Glutamatergic neuron (in vitro differentiated cells): ENCODE results near the gene MPL. TPM values are rescaled to one million over a fixed set of nuclear protein-coding genes. Genes with fewer than 3 reads are reported as not detected.

Source experiments
- DNase-seq: peaks from one replicate; pipeline ENCODE4 v3.0.0; 2022
- H3K27ac Mint-ChIP-seq: one replicate; pipeline ENCODE4 v1.8.0; 2020; ENCODE audit warnings: mild to moderate bottlenecking, mixed read lengths, inconsistent platforms; ENCODE audit not compliant: unreplicated experiment
- H3K27me3 Mint-ChIP-seq: one replicate; pipeline ENCODE4 v1.8.0; 2020; ENCODE audit warnings: mild to moderate bottlenecking, moderate library complexity, mixed read lengths, inconsistent platforms; ENCODE audit not compliant: unreplicated experiment
- H3K36me3 Mint-ChIP-seq: one replicate; pipeline ENCODE4 v1.8.0; 2020; ENCODE audit warnings: mild to moderate bottlenecking, mixed read lengths, inconsistent platforms; ENCODE audit not compliant: unreplicated experiment
- H3K4me1 Mint-ChIP-seq: one replicate; pipeline ENCODE4 v1.8.0; 2020; ENCODE audit warnings: mild to moderate bottlenecking, low read depth, mixed read lengths, inconsistent platforms; ENCODE audit not compliant: unreplicated experiment
- H3K4me3 Mint-ChIP-seq: one replicate; pipeline ENCODE4 v1.8.0; 2020; ENCODE audit warnings: mild to moderate bottlenecking, mixed read lengths, inconsistent platforms; ENCODE audit not compliant: unreplicated experiment
- H3K9me3 Mint-ChIP-seq: one replicate; pipeline ENCODE4 v1.8.0; 2020; ENCODE audit warnings: mild to moderate bottlenecking, moderate library complexity, mixed read lengths, inconsistent platforms; ENCODE audit not compliant: unreplicated experiment
- total RNA-seq: library from RNA; stranded (reverse); fragmentation: NEBNext Ultra II Directional; extraction: Animal tissue kit (Norgen Biotek cat#: 25700); gene quantifications from one replicate; pipeline ENCODE4 v1.2.1, GENCODE V29; 2021; ENCODE audit not compliant: unreplicated experiment
- TF ChIP-seq, protein P1 (sequence below): fragments of 200-600 bp; sonication (generic); IDR thresholded peaks from one replicate; pipeline ENCODE4 v1.5.0; 2021; ENCODE audit not compliant: partially characterized antibody, unreplicated experiment

MPL gene
- total RNA-seq, 1 donor from 2014 or later = not detected

DNA sequence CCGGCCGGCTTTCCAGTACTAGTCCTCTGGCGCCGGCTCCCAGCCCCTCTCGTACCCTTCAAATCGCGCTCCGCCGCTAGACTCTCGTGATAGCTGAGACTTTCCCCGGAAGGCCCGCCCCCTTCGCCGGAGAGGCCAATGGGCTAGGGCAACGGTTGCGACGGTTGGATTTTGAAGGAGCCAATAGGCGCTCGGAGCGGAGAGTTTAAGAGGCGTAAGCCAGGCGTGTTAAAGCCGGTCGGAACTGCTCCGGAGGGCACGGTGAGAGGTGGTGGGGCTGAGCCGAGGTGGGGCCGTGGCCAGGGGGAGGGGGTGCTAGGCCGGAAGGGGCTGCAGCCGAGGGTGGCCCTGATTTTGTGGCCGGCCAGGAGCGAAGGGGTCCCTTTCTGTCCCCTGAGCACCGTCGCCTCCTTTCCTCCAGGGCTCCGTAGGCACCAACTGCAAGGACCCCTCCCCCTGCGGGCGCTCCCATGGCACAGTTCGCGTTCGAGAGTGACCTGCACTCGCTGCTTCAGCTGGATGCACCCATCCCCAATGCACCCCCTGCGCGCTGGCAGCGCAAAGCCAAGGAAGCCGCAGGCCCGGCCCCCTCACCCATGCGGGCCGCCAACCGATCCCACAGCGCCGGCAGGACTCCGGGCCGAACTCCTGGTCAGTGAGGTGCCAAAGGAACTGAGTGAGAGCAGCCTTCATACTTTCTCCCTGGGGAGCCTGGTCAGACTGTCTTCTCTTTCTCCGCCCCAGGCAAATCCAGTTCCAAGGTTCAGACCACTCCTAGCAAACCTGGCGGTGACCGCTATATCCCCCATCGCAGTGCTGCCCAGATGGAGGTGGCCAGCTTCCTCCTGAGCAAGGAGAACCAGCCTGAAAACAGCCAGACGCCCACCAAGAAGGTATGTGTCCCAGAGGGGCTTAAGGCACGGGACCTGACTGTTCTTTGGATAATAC, 21.4 kb downstream of the MPL start, which contains the start of gene CDC20:
TSS of gene CDC20 (plus strand) at position 236 of the 948 bp plus-strand sequence. CDS start at position 471, 235 bp downstream.
- DNase-seq = peak; percentile 100
- Mint-ChIP-seq H3K36me3 (no peaks in the 10 kb centered on the region), H3K9me3 (peaks cover 4% of the 10 kb centered on the region), H3K27ac (peak within 1 kb of the TSS; percentile 92), H3K27me3 (peaks cover 4% of the 10 kb centered on the region), H3K4me1 (peaks cover 9% of the 10 kb centered on the region), H3K4me3 (peak within 1 kb of the TSS; percentile 90)
- TF ChIP-seq, protein P1, sequence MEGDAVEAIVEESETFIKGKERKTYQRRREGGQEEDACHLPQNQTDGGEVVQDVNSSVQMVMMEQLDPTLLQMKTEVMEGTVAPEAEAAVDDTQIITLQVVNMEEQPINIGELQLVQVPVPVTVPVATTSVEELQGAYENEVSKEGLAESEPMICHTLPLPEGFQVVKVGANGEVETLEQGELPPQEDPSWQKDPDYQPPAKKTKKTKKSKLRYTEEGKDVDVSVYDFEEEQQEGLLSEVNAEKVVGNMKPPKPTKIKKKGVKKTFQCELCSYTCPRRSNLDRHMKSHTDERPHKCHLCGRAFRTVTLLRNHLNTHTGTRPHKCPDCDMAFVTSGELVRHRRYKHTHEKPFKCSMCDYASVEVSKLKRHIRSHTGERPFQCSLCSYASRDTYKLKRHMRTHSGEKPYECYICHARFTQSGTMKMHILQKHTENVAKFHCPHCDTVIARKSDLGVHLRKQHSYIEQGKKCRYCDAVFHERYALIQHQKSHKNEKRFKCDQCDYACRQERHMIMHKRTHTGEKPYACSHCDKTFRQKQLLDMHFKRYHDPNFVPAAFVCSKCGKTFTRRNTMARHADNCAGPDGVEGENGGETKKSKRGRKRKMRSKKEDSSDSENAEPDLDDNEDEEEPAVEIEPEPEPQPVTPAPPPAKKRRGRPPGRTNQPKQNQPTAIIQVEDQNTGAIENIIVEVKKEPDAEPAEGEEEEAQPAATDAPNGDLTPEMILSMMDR = no peak

DNA sequence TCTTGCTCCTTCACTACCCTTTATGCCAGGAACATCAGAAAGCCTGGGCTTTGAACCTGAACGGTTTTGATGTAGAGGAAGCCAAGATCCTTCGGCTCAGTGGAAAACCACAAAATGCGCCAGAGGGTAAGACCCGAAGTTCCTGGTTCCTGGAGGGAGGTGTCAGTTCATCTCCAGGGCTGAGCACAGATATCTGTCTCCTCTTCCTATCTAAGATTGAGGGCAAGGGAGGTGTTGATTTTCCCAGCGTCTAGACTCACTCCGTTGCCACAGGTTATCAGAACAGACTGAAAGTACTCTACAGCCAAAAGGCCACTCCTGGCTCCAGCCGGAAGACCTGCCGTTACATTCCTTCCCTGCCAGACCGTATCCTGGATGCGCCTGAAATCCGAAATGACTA, 22.1 kb downstream of the MPL start:
- TF ChIP-seq, protein P1 = no peak
- Mint-ChIP-seq H3K4me3 (peak overlapping the region; percentile 90), H3K4me1 (peaks cover 9% of the 10 kb centered on the region), H3K27me3 (peaks cover 6% of the 10 kb centered on the region), H3K27ac (no peak overlapping the region), H3K9me3 (peaks cover 4% of the 10 kb centered on the region), H3K36me3 (no peaks in the 10 kb centered on the region)
- no peak for DNase-seq

DNA sequence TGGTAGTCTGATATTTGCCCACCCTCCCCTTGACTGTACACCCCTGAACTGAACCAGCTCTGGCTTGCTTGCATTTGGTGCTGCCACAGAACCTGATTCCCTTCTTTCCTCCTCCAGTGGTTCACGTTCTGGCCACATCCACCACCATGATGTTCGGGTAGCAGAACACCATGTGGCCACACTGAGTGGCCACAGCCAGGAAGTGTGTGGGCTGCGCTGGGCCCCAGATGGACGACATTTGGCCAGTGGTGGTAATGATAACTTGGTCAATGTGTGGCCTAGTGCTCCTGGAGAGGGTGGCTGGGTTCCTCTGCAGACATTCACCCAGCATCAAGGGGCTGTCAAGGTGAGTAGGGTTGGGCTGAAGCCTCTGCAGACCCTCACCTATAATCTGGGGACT, 23.0 kb downstream of the MPL start:
- no peak for DNase-seq
- TF ChIP-seq, protein P1 = no peak
- Mint-ChIP-seq H3K4me1 (peaks cover 9% of the 10 kb centered on the region), H3K36me3 (peaks cover 6% of the 10 kb centered on the region), H3K27ac (no peak overlapping the region), H3K9me3 (peaks cover 4% of the 10 kb centered on the region), H3K4me3 (peak overlapping the region; percentile 64), H3K27me3 (peaks cover 8% of the 10 kb centered on the region)

DNA sequence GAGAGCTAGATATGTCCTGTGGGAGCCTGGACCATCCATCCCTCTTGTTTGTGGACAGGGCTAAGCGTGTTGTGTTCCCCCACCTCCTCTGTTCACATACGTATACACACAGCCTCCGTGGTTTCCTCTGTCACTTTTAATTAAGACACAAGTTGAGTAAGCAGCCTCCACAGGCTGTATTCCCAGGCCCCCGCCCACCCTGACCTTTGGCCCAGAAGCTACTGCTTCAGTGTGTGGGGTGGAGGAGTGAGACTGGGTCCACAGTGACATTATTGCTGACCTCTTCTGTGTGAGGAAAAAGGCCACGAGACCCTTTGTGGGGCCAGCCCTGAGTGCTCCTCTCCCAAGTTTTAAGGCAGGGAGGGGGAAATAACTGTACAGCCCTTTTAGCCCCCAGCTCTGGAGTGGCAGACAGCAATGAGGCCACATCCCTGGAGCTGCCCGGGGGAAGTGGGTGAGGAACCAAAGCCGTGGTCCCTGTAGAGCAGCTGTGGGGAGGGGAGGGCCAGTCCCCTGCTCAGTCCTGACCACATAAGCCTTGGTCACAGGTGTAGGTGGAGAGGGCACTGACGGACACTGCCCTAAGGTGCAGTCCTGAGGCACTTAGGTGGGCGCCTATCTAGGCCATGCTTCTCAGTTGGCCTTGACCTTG, 25.8 kb downstream of the MPL start:
- no peak overlapping the region for H3K4me3 Mint-ChIP-seq
- H3K9me3 Mint-ChIP-seq = peaks cover 7% of the 10 kb centered on the region
- peaks cover 6% of the 10 kb centered on the region for H3K36me3 Mint-ChIP-seq
- no peak for DNase-seq
- H3K4me1 Mint-ChIP-seq = peaks cover 11% of the 10 kb centered on the region
- TF ChIP-seq, protein P1 = no peak
- H3K27ac Mint-ChIP-seq = no peak overlapping the region
- H3K27me3 Mint-ChIP-seq = peaks cover 5% of the 10 kb centered on the region
